Urothelium cell line (cell line): ENCODE measurements around the gene VWCE.
A peak's percentile ranks its signal among the peaks of the same experiment; 100 is the strongest.
"Not testable (repeated sequence)": the region's sequence is repeated elsewhere in the genome, so short reads cannot be mapped to it uniquely, and the experiment has no call there.

Experiments
- DNase-seq: peaks from one replicate; pipeline ENCODE4 v3.0.0; 2011; ENCODE audit warnings: low spot score, mixed read lengths
- FAIRE-seq: peaks from 2 replicates; lab custom pipeline; 2011; peaks lifted over from hg19 to GRCh38; lab: Jason Lieb, UNC

Gene VWCE

GRCh38 chr11:61256710-61257482, 38.2 kb downstream of the VWCE start:
- FAIRE-seq (no peak), DNase-seq (no peak)

GRCh38 chr11:61254403-61255025, 40.6 kb downstream of the VWCE start:
- FAIRE-seq: no peak
- peak; percentile 81 for DNase-seq

DNA sequence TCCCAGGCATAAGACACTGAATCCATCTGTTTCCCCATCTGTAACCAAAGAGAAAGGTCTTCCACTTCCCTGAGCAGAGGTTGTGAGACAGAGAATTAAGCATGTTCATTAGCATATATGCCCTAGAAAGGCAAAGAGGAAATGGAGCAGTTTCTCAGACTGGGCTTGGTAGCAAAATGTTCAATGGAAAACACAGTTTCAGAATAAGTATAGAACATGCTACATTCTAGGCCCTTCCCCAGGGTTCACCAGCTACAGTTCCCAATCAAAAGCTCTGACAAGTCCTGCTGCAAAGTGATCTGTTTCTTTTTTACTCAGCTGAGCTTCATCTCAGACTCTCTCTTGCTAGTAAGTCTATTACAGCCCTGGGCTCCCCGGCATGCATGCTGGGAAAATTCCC, 42.8 kb downstream of the VWCE start:
- FAIRE-seq, DNase-seq: not testable (repeated sequence)

GRCh38 chr11:61250796-61251765, 44.0 kb downstream of the VWCE start:
- not testable (repeated sequence) for DNase-seq, FAIRE-seq

DNA sequence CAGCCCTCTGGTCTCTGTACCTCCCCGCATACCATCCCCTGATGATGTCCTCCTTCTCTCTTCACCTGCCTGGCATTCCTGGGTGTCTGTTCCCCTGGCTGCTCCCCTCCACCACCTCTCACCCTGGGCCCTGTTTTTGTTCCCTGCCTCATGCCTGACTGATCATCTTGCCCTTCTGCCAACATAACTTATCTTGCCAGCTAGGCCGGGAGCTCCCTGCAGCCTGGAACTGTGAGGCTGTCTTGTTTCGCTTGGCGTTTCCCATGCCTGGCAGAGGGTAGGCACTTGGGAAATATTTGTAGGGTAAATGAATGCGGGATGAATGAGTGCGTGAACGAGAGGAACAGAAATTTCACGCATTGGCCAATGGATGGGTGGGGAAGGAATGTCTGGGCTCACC, 45.9 kb downstream of the VWCE start:
- FAIRE-seq, DNase-seq: not testable (repeated sequence)

DNA sequence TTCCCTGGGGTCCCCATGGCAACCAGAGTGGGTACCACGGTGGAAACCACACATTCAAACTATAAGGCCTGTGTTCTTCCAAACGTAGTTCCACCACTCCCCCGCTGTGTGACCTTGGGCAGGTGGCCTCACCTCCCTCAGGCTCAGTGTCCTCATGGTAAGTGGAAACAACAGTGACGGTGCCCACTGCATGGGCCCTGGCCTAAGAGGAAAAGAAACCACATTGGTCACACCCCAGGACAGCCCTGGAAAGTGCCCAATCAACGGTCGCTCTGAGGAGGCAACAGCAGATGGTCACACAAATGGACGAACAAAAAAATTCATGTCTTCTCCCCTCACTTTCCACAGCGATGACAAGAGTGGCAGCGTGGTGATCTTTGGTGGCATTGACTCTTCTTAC, 47.0 kb downstream of the VWCE start:
- not testable (repeated sequence) for FAIRE-seq, DNase-seq

- not testable (repeated sequence) for FAIRE-seq
Measured at GRCh38 chr11:61245284-61245964, 49.7 kb downstream of the VWCE start.

GRCh38 chr11:61241526-61241925, 53.6 kb downstream of the VWCE start:
- not testable (repeated sequence) for FAIRE-seq, DNase-seq

More at GRCh38 chr11:61245284-61245964, 49.7 kb downstream of the VWCE start:
- DNase-seq: not testable (repeated sequence)

DNA sequence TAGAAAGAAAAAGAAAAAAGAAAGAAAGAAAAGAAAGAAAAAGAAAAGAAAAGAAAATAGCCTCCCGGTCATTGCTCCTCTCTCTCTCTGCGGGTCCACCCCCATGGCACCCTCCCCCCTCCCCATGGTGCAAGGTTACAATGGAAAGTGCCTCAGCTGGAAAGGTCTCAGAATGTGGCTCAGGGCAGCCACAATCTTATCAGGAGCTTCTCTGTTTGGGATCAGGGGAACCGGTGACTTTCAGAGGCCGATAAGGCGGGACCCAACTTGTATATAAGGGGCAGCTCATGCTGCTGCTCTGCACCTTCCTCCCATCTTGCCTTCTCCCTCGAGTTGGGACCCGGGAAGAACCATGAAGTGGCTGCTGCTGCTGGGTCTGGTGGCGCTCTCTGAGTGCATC, 54.2 kb downstream of the VWCE start, which contains the start of gene PGA5:
Gene PGA5, plus strand, starts transcription at position 301 of the 400 bp plus-strand sequence. Its CDS starts 52 bp downstream, at position 353.
- FAIRE-seq, DNase-seq: not testable (repeated sequence)

- not testable (repeated sequence) for FAIRE-seq, DNase-seq
Measured at GRCh38 chr11:61240288-61240687, 54.8 kb downstream of the VWCE start.

DNA sequence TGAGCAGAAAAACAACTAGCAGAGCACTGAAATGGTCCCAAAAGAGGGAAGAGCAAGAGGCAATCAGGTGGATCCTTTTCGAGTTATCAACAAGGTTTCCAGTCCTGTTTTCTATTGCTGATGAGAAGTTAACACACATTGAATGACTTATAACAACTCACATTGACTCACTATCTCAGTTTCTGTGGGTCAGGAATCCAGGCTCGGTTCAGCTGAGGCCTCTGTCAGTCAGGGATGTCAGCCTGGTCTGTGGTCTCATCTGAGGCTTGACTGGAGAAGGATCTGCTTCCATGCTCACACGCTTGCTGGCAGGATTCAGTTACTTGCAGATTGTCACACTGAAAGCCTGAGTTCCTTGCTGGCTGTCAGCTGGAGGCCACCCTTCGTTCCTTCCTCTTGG, 58.0 kb downstream of the VWCE start:
- FAIRE-seq: not testable (repeated sequence)

DNA sequence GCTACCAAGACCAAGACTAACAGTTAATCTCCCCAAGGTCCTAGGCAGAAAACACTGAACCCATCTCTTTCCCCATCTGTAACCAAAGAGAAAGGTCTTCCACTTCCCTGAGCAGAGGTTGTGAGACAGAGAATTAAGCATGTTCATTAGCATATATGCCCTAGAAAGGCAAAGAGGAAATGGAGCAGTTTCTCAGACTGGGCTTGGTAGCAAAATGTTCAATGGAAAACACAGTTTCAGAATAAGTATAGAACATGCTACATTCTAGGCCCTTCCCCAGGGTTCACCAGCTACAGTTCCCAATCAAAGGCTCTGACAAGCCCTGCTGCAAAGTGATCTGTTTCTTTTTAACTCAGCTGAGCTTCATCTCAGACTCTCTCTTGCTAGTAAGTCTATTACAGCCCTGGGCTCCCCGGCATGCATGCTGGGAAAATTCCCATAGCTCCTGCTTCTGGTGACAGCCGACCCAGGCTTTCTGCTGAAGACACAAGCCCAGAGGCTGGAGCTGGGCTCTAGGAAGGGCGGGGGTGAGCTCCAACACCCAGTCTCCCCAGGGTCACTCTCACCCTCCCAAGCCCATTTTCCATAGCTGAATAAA, 62.5 kb downstream of the VWCE start:
- not testable (repeated sequence) for DNase-seq, FAIRE-seq

More for the DNA sequence above, 58.0 kb downstream of the VWCE start:
- DNase-seq: not testable (repeated sequence)

DNA sequence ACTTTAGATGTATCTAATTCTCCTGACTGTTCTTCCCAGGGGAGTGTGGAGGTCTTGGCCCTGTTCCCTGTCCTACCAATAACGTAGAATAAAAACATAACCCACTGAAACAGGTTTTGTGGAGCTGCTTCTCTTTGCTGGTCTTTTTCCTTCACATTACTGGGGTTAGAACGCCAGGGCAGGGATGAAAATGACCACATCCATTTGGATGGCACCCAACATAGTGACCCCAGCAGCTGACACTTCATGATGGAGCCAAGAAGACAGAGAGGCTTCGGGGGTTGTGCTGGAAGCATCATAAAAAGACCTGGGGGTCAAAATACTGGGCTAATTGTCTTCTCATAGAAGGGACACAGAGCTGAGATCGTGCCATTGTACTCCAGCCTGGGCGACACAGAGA, 63.5 kb downstream of the VWCE start:
- not testable (repeated sequence) for DNase-seq, FAIRE-seq

GRCh38 chr11:61231033-61231432, 64.1 kb downstream of the VWCE start:
- not testable (repeated sequence) for FAIRE-seq

GRCh38 chr11:61229458-61229857, 65.7 kb downstream of the VWCE start:
- not testable (repeated sequence) for DNase-seq, FAIRE-seq

More at GRCh38 chr11:61231033-61231432, 64.1 kb downstream of the VWCE start:
- DNase-seq: not testable (repeated sequence)

DNA sequence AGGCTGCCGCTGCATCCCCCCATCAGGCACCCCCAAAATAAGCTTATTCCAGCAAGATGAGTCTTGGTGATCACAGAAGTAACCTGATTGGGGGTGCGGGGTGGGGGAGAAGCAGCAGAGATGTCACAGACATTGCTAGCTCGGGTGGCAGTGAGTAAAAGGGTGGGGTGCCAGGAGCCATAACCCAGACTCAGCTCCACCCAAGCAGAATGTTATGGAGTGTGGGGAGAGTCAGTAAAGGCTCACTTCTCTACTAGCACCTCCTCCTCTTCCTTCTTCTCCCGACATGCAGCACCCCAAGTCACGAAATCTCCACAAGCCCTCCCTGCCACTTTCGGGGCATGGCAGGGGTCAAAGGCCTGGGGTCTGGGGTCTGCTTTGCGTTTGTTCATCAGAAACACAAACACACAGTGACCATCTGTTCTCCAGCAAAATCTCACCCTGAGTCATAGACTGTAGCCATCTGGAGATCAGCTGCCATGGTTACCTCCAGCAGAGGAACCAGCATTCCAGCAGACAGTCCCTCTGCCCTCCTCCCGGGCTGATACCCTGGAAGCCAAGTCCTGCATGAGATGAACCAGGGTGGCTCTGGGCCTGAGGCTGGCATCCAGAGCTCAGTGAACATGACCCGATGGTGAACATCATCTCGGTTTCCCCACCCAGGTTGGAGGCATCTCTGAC, 68.5 kb downstream of the VWCE start:
- FAIRE-seq, DNase-seq: not testable (repeated sequence)

- DNase-seq, FAIRE-seq: not testable (repeated sequence)
Measured at GRCh38 chr11:61222692-61223091, 72.4 kb downstream of the VWCE start.

DNA sequence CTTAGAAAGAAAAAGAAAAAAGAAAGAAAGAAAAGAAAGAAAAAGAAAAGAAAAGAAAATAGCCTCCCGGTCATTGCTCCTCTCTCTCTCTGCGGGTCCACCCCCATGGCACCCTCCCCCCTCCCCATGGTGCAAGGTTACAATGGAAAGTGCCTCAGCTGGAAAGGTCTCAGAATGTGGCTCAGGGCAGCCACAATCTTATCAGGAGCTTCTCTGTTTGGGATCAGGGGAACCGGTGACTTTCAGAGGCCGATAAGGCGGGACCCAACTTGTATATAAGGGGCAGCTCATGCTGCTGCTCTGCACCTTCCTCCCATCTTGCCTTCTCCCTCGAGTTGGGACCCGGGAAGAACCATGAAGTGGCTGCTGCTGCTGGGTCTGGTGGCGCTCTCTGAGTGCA, 73.1 kb downstream of the VWCE start, which contains the start of gene PGA4:
Gene PGA4, plus strand, starts transcription at position 301 of the 400 bp plus-strand sequence. Its CDS starts 54 bp downstream, at position 355.
- FAIRE-seq, DNase-seq: not testable (repeated sequence)

GRCh38 chr11:61219016-61219415, 76.1 kb downstream of the VWCE start:
- not testable (repeated sequence) for DNase-seq, FAIRE-seq
